ENCODE results near the gene ABCC6. TPM values are rescaled to one million over a fixed set of nuclear protein-coding genes. Genes with fewer than 3 reads are reported as not detected.

ABCC6 gene
- total and polyA plus RNA-seq, 2 of the 13 experiments (the other 11 are each of a cell fraction or from before 2014, with no cell fraction given), result 82.4 to 105 TPM

- TF ChIP-seq ZBTB37 (CRISPR knock-in tag; IDR thresholded peaks at IDR 0.05), result no peak
- no peak for TF ChIP-seq TFE3 (CRISPR knock-in tag; IDR thresholded peaks at IDR 0.05)
- no peak for TF ChIP-seq PRDM4 (CRISPR knock-in tag; IDR thresholded peaks at IDR 0.05; ENCODE audit: borderline replicate concordance)
- no peak for TF ChIP-seq ZNF816 (CRISPR knock-in tag; IDR thresholded peaks at IDR 0.05; ENCODE audit: borderline replicate concordance)
- no peak for TF ChIP-seq ZFP62 (CRISPR knock-in tag; IDR thresholded peaks at IDR 0.05)
- TF ChIP-seq U2AF1 (optimal IDR thresholded peaks at IDR 0.05; ENCODE audit: low read depth, low read length), result no peak
- TF ChIP-seq ZMYM3 (CRISPR knock-in tag; IDR thresholded peaks at IDR 0.05), result 0 out of 2 replicates have a peak, but pooled peaks have one; percentile 39
- TF ChIP-seq ZNF770 (CRISPR knock-in tag; IDR thresholded peaks at IDR 0.05), result no peak
- TF ChIP-seq NRL (CRISPR knock-in tag; IDR thresholded peaks at IDR 0.05; ENCODE audit: borderline replicate concordance), result 0 out of 2 replicates have a peak, but pooled peaks have one; percentile 44
- TF ChIP-seq ZNF652 (CRISPR knock-in tag; IDR thresholded peaks at IDR 0.05; ENCODE audit: borderline replicate concordance, low read depth), result no peak
- peak; percentile 88 for TF ChIP-seq ZNF768 (CRISPR knock-in tag; IDR thresholded peaks at IDR 0.05)
- no peak for TF ChIP-seq ZNF547 (CRISPR knock-in tag; IDR thresholded peaks at IDR 0.05)
- no peak for TF ChIP-seq ZBTB10 (CRISPR knock-in tag; IDR thresholded peaks at IDR 0.05; ENCODE audit: borderline replicate concordance)
- no peak for TF ChIP-seq ZXDC (CRISPR knock-in tag; IDR thresholded peaks at IDR 0.05)
- TF ChIP-seq ATM (IDR thresholded peaks at IDR 0.05; ENCODE audit: borderline replicate concordance), result no peak
Observed at GRCh38 chr16:16163109-16163508, 60.2 kb downstream of the ABCC6 start (continued).

Data from HepG2 (cell line).